GM19463 (cell line): ENCODE data around the gene CARD16.
"Not testable (repeated sequence)": the region's sequence is repeated elsewhere in the genome, so short reads cannot be mapped to it uniquely, and the experiment has no call there.

Source experiments
- ATAC-seq: cut with Tn5 transposase; IDR thresholded peaks from one replicate; pipeline ENCODE4 v1.9.1; 2021; ENCODE audit warnings: mild to moderate bottlenecking, moderate library complexity; ENCODE audit not compliant: unreplicated experiment

Gene CARD16

DNA sequence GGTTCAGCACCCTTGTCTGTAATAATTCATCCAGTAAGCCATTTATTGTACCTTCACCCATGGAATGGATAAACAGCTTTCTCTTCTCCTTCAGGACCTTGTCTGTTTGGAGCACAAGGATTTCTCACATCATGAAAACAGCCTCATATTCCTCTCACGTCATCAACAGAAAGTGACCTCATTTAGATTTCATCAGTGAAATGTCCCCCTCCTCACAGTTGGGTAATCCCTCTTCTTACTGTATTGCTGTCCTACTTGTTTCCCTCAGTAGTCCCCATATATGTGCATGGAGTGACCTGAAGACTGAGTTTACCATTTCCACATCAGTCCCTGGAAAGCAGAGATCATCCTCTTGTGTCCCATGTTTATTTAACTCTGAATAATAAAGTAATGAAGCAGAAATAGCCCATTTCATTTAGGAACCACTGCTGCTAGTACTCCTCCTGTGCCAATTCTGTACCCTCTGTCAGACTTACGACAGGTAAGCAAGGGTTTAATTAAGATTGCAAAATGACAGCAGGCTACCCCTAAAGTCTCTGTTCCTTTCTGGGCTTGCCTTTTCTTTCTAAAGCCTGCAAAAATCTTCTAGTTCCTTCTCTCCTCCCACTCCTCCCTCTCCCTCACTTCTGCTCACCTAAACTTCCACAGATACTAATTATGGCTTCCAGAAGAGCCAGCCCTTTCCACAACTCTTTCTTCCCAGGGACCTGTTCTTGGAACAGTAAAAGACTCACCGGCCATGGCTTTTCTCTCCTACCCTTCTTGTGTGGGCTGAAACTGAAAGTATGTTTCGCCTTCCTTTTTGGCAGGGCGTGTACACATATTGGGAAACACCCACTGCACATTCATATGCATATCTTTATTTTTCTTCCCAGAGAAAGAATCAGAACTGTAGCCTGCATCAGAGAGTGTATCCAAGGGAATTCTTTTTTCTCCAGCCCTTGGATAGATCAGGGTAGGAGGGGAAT is at the start of gene CARD16:
TSS of gene CARD16 (minus strand) at position 779 of the 968 bp plus-strand sequence. CDS start at position 741, 38 bp downstream.
- peak; percentile 100 for ATAC-seq

DNA sequence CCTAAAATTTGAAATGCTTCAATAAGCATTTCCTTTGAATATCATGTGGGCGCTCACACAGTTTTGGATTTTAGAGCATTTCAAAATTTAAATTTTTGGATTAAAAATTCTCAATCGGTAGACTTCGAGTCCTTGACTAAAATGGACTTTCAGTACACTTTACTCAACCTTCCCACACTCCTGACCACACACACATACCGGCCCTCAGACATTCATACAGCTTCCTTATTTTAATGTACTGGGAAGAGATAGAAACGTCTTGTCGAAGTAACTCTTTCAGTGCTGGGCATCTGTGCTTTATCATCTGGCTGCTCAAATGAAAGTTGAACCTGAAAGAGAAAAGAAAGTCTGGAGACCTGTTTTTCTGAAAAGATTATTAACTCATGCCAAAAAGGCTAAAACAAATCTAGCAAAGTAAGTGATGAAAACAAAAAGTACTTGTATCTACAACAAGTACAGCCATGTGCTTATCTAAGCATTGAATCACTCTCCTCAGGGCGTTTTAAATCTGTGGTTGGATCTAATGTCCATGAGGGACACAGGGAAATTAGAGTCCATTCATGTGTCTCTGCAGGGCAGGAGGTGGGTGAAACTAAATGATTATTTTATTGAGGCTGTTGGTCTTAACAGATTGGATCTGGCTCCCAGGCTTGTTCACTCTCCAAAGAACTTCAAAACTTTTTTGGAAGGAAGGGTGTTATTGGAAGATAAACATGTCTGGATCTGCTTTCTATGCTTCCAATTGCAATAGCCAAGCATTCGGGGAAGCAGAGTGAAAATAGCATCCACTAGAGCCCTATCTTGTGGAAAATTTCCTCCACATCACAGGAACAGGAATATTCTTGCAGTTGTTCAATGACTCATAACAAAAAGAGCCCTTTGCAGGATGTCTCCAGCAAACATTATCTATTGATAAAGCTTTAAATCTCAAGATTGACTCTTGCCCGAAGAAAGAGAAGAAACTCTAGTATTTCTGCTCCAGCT is 47.4 kb upstream of the CARD16 start:
- no peak for ATAC-seq

DNA sequence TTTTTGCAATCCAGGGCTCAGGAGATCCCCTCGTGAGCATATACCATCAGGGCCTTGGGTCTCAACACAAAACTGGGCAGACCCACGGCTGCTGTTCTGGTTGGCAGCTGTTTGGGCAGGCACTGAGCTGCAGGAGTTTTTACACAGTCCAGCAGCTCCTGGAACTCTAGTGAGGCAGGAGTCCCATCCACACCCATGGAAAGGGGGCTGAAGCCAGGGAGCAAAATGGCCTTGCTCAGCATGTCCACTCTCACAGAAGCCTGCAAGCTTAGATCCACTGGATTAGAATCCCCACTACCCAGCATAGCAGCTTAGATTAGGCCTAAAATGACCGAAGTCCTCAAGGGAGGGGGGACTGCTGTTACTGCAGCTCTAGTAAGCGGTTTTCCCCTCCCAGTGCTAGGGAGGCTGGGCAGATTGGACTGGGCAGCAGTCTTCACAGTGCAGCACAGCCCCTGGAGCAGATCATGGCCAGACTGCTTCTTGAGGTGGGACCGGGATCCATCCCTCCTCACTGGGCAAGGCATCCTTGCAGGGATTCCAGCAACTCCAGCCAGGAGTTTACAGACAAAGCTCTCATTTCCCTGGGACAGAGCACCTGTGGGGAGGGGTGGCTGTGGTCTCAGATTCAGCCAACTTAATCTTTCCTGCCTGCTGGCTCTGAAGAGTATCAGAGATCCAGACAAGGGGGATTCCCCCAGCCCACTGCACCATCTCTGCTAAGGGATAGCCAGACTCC is 36.4 kb upstream of the CARD16 start:
- no peak for ATAC-seq

DNA sequence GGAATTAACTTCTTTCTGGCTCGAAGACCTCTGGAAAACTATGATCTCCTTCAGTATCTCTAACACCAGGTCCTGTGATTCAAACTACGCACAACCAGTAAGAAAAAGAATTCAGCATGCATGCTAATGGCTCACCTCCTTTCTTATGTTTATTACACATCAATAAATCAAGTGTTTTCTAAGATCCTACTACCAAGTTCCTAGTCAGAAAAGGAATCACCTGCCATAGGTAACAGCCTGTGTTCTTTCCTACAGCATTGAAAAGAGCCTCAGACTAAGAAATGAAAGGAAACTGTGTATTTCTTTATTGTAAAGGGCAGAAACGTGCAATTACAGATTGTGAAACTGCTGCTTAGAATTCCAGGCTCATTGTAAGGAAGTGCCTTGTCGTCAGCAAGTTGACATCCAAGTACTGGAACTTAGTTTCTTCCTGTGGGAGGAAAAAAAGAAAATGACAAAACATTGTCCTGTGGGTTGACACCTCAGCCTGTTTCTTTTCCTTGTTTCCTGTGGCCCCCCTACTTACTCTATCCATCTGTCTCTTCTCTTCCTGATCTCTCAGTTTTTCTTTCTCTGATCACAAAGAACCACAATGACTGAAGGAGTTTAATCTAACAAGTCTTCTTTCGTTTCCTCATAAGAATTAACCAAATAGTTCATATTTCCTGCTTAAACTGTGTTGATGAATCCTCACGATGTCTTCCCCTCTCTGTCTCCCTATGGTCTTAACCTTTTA is 35.2 kb upstream of the CARD16 start:
- not testable (repeated sequence) for ATAC-seq

DNA sequence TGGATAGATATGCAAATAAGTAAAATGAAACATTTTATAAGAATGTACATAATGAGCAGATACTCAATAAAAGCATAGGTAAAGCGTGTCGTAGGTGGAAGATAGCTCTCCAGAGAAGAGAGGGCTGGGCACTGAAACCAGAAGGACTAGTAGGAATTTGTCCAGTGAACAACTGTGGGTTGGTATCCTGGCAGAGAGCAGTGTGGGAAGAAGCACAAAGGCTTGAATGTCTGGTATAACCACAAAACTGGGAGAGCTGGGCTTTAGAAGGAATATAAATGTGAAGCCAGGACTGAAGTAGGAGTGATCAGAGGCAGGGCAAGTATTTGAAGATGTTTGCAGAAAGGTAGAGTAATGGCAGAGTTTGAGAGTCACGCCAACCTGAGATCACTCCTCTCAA is 33.1 kb upstream of the CARD16 start:
- no peak for ATAC-seq

DNA sequence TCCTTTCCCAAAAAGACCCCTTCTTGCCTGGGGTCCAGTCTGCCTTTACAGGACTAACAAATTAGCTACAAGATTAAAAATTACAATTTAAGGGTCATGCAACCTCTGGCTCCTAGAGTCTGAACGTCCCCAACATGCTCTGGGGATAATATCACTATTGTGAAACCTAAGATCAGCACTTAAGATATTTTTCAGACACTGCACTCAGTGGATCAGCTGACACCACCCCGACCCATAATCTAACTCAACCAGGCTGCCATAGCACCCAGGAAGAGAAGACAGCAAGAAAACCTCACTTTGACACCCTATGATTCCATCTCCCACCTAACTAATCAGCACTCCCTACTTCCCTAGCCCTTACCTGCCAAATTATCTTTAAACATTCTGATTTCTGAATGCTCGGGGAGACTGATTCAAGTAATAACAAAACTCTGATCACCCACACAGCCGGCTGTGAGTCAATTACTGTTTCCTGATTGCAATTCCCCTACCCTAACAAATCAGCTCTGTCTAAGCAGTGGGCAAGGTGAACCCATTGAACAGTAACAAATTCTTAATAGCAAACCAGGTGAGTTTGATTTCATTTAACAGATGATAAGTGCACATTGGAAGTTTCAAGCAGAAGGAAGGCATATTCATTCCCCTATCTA is 32.1 kb upstream of the CARD16 start:
- not testable (repeated sequence) for ATAC-seq

DNA sequence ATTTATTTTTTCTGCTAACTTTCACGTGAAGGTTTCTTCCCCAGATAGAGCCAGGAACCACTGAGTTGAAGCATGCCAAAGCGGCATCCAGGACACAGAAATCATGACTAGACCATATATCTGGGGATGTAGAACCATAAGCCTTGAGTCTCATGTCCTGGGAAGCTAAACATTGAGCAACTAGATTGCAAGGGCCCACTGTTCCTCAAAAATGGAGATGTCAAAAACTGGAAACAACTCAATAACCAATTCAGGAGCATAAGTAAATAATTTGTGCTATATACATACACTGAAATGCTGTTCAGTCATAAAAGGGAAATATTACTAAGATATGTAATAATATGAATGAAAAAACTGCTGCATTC is 29.0 kb upstream of the CARD16 start:
- no peak for ATAC-seq

DNA sequence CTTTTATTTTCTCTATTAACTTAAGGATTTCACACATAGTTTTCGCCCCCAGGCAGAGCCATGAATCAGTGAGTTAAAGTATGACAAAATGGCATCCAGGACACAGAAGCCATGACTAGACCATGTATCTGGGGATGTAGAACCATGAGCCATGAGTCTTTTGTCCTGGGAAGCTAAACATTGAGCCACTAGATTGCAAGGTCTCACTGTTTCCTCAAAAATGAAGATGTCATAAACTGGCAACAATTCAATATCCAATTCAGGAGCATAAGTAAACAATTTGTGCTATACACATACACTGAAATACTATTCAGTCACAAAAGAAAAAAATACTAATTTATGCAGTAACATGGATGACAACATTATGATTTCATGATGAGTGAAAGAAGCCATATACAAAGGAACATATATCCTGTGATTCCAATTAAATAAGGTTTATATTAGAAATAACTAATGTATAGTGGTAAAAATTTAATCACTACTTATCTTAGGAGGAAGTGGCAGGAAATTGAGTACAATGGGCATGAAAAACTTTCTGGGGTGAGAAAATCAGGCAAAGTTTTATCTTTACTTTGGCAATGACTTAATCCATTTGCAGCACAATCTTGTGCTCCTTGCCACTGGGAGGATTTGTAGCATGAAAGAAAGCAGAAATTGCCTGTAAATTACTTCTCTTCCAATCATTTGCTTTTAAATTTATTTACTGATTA is 28.5 kb upstream of the CARD16 start:
- no peak for ATAC-seq

DNA sequence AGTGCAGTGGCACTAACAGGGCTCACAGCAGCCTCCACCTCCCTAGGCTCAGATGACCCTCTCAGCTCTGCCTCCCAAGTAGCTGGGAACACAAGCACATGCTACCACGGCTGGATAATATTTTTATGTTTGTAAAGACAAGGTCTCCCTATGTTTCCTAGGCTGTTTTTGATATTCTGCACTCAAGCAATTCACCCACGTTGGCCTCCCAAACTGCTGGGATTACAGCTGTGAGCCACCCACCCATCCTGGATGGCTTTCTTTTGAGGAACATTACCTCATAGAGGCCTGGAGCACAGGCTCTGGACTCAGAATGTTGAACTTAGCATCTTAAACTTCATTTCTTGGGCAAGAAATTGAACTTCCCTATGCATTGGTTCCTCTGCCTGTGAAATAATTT is 26.9 kb upstream of the CARD16 start:
- not testable (repeated sequence) for ATAC-seq

DNA sequence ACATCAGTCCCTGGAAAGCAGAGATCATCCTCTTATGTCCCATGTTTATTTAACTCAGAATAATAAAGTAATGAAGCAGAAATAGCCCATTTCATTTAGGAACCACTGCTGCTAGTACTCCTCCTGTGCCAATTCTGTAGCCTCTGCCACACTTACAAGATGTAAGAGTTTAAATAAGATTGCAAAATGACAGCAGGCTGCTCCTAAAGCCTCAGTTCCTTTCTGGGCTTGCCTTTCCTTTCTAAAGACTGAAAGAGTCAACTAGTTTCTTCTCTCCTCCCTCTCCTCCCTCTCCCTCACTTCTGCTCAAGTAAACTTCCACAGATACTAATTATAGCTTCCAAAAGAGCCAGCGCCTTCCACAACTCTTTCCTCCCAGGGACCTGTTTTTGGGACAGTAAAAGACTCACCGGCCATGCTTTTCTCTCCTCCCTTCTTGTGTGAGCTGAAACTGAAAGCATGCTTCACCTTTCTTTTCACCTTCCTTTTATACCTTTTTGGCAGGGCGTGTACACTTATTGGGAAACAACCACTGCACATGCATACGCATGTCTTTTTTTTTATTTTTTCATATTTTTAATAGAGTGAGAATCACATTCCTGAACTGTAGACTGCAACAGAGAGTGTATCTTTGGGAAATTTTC is 26.1 kb upstream of the CARD16 start:
- ATAC-seq, result no peak

DNA sequence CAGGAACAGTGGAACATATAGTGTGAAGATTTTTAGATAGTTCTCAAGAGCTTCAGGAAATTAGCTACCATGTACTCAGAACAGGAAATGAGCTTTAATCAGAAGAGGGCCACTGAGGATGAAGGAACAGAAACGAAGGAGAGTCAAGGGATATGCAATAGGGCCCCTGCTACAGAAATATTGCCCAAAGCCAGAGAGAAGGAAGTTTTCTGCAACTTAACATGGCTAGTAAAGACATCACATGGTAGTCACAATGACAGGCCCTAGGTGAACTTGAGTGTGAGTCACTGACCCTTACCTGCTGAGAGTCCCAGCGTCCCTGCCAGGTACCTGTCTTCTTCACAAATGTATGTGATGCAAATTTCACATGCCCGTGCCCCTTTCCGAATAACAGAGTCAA is 25.2 kb upstream of the CARD16 start:
- no peak for ATAC-seq

DNA sequence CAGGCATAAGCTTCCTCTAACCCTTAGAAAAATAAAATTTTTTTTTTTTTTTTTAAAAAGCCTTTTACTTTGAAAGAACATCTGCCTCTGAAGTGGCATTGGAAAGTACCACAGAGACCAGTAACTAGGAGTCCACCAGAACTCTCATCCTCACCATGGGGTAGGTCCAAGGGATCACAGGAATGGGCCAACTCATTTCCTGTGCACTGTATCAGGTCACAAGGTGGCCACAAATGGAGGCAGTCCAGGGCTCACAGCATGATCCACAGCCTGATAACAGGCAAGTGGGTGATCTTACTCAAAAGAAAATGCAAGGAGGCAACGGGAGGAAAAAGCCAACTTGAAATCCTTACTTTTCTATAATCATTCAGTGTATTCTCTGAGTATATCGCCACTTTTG is 24.6 kb upstream of the CARD16 start:
- ATAC-seq, result not testable (repeated sequence)

DNA sequence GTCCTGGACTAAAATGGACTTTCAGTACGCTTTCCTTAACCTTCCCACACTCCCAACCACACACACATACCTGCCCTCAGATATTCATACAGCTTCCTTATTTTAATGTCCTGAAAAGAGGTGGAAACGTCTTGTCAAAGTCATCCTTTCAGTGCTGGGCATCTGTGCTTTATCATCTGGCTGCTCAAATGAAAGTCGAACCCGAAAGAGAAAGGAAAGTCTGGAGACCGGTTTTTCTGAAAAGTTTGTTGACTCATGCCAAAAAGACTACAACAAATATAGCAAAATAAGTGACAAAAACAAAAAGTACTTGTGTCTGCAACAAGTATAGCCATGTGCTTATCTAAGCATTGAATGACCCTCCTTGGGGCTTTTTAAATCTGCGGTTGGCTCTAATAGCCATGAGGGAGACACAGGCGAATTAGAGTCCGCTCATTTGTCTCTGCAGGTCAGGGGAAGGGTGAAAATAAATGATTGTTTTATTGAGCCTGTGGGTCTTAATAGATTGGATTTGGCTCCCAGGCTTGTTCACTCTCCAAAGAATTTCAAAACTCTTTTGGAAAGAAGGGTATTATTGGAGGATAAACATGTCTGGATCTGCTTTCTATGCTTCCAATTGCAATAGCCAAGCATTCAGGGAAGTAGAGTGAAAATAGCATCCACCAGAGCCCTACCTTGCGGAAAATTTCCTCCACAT is 18.3 kb upstream of the CARD16 start:
- not testable (repeated sequence) for ATAC-seq

DNA sequence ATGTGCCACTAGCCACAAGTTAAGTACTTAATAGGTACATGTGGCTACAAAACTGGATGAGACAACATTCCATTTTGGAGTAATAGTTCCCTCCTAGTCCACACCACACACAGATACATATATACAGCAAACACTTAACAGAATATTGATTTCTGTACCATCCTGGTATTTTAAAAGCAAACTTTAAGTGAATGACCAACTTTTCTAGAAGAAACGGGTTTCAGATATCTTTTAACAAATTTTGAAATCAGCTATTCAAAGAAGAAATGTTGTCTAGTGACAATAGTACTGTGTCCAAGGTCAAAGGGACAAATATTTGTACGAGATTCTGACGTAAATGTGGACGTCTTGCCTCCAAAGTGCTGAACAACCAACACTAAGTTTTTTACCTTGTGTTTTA is 12.3 kb upstream of the CARD16 start:
- ATAC-seq, result no peak

DNA sequence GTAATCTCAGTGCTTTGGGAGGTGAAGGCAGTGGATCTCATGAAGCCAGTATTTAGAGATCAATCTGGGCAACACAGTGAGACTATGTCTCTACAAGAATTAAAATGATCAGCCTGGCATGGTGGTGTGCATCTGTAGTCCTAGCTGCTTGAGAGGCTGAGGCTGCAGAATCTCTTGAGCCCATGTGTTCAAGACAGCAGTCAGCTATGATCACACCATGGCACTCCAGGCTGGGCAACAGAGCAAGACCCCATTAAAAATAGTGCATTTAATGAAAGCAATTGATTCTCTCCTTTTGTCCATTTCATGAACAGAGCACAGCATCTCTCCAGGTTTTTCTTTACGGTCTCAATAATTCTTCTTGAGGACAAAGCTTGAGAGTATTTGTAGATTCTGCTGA is 11.3 kb upstream of the CARD16 start:
- no peak for ATAC-seq

DNA sequence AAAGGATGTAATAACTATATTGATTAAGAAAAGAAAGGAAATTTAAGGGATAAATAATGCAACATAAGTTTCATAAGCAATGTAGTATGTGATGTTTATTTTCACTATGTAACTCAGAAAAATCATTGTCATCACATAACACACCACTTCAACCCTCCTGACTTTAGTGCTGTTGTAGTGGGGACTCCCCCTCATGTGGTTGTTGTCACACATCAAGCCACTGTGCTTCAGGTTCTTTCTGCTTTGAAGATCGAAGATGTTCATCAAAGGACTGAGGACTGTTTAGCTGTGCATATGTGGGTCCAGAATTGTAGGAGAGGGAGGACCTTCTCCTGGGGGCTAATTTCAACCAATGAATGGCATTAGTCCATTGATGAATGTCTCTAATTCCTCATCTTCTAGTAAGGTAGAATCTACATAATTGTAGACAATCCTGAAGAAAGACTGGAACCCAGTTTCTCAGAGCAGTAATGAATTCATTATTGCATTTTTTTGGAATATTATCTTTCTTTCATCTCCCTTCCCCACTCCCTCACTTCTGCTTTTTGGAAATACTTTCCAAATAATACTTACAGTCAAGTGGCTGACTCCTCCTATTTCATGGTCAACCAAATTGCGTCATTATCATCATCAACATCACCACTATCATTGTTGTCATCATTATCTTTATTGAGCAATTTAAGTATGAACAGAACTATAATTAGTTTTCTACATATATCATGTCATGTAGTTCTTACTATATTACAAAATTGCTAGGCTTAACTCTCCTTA is 9.8 kb upstream of the CARD16 start:
- ATAC-seq, result no peak

DNA sequence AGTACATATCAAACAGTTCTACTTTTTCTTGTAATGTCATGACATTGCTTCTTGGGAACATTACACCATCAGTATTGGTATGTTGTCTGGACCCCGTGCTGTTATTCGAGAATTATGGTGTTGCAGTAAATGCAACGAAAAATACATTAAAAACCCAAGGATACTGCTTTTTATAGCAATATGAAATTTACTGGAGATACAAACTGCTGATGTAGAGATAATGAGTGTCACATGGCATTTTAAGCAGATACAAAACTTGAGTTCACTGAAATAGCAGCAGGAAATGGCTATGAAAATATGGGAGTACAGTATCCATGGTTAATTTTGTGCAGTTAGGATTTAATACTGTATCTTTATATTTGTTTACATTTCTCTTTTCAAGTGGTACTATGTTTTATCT is 7.4 kb upstream of the CARD16 start:
- no peak for ATAC-seq
